ENCODE data around the gene MVB12B. TPM values are rescaled to one million over a fixed set of nuclear protein-coding genes. Genes with fewer than 3 reads are reported as not detected.

The MVB12B gene
- total RNA-seq, 1 donor from 2014 or later: 47.8 TPM

- intact Hi-C loops (cut with DNase I): no loop called here
- peaks cover 42% of the 10 kb centered on the region for H3K4me1 ChIP-seq
- no peaks in the 10 kb centered on the region for H3K36me3 ChIP-seq
- no peak for TF ChIP-seq CTCF (IDR thresholded peaks at IDR 0.05)
- H3K9me3 ChIP-seq: no peaks in the 10 kb centered on the region
- no peaks in the 10 kb centered on the region for H3K27me3 ChIP-seq (ENCODE audit: low read depth)
- H3K4me3 ChIP-seq: no peak overlapping the region
- no peak for ATAC-seq
- no peak overlapping the region for H3K27ac ChIP-seq
- no peak for DNase-seq
Measured at GRCh38 chr9:126377536-126377935, 50.9 kb downstream of the MVB12B start.

- peaks cover 34% of the 10 kb centered on the region for H3K4me1 ChIP-seq
- no peaks in the 10 kb centered on the region for H3K9me3 ChIP-seq
Measured at GRCh38 chr9:126378761-126379160, 52.1 kb downstream of the MVB12B start.

GRCh38 chr9:126379661-126380360 is 53.2 kb downstream of the MVB12B start:
- Histone ChIP-seq H3K4me3 (no peak overlapping the region), H3K27me3 (ENCODE audit: low read depth) (no peaks in the 10 kb centered on the region), H3K9me3 (no peaks in the 10 kb centered on the region), H3K27ac (no peak overlapping the region), H3K4me1 (peaks cover 26% of the 10 kb centered on the region), H3K36me3 (no peaks in the 10 kb centered on the region)
- no peak for DNase-seq
- no peak for ATAC-seq
- TF ChIP-seq CTCF (IDR thresholded peaks at IDR 0.05): no peak
- intact Hi-C loops (cut with DNase I): no loop called here

More at GRCh38 chr9:126378761-126379160, 52.1 kb downstream of the MVB12B start:
- TF ChIP-seq CTCF (IDR thresholded peaks at IDR 0.05): no peak
- no peak for DNase-seq
- intact Hi-C loops (cut with DNase I): no loop called here
- H3K36me3 ChIP-seq: no peaks in the 10 kb centered on the region
- no peaks in the 10 kb centered on the region for H3K27me3 ChIP-seq (ENCODE audit: low read depth)
- no peak for ATAC-seq
- H3K4me3 ChIP-seq: no peak overlapping the region
- H3K27ac ChIP-seq: no peak overlapping the region

- TF ChIP-seq CTCF (IDR thresholded peaks at IDR 0.05): no peak
- DNase-seq: no peak
- ATAC-seq: no peak
- intact Hi-C loops (cut with DNase I): no loop called here
- no peaks in the 10 kb centered on the region for H3K27me3 ChIP-seq (ENCODE audit: low read depth)
- no peak overlapping the region for H3K27ac ChIP-seq
- H3K4me1 ChIP-seq: peaks cover 22% of the 10 kb centered on the region
- H3K9me3 ChIP-seq: no peaks in the 10 kb centered on the region
- no peaks in the 10 kb centered on the region for H3K36me3 ChIP-seq
- no peak overlapping the region for H3K4me3 ChIP-seq
Measured at GRCh38 chr9:126380447-126380846, 53.8 kb downstream of the MVB12B start.

GRCh38 chr9:126381195-126381594 is 54.6 kb downstream of the MVB12B start:
- DNase-seq (no peak), ATAC-seq (no peak)
- H3K9me3 ChIP-seq: no peaks in the 10 kb centered on the region
- intact Hi-C loops (cut with DNase I): no loop called here
- TF ChIP-seq CTCF (IDR thresholded peaks at IDR 0.05): no peak
- peaks cover 18% of the 10 kb centered on the region for H3K4me1 ChIP-seq
- no peak overlapping the region for H3K4me3 ChIP-seq
- no peaks in the 10 kb centered on the region for H3K27me3 ChIP-seq (ENCODE audit: low read depth)
- no peak overlapping the region for H3K27ac ChIP-seq
- H3K36me3 ChIP-seq: no peaks in the 10 kb centered on the region
